Measurements from ENCODE around the gene PNMT. TPM values are rescaled to one million over a fixed set of nuclear protein-coding genes. Genes with fewer than 3 reads are reported as not detected.
A peak's percentile ranks its signal among the peaks of the same experiment; 100 is the strongest.

PNMT gene
- total and polyA plus RNA-seq, 5 donors from 2014 or later, result 1.2 TPM; not detected in 4

DNA sequence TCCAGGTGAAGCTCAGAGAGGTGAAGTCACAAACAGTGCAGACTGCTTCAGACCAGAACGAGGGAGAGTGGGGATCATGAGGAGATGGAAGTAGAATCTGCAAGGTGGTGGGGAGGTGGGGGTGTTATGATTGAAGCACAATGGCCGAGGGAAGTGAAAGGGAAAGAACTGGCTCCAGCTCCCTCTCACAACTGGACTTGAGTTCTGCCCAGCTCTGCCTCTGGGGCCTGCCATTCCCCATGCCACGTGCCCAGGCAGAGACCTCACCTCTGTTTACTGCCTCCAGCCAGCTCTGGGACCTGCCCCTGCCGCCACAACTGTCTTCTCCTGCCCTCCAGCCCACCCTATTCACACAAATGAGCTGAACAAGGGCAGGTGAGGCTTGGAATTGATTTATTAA lies 2.5 kb downstream of the PNMT start:
- Histone ChIP-seq H3K9me3 (ENCODE audit: control insufficient read depth in 2 of 2, low read length in 2 of 2) (no peaks in the 10 kb centered on the region), H3K27ac (ENCODE audit: insufficient read depth, low read length, poor library complexity, severe bottlenecking) (no peak overlapping the region), H3K27me3 (ENCODE audit: control insufficient read depth, insufficient read depth, low read length) (peaks cover 7% of the 10 kb centered on the region), H3K4me1 (ENCODE audit: control insufficient read depth, insufficient read depth, low read length, poor library complexity, severe bottlenecking) (peaks cover 29% of the 10 kb centered on the region), H3K36me3 (ENCODE audit: control insufficient read depth, insufficient read depth, low read length) (no peaks in the 10 kb centered on the region), H3K4me3 (ENCODE audit: low read depth, low read length) (no peak overlapping the region)
- peaks cover 30% of the 10 kb centered on the region for H3K27me3 Mint-ChIP-seq
- no peak for DNase-seq
- H3K27ac Mint-ChIP-seq, result no peak overlapping the region
- H3K36me3 Mint-ChIP-seq, result no peaks in the 10 kb centered on the region
- H3K9me3 Mint-ChIP-seq, result no peaks in the 10 kb centered on the region
- no peak overlapping the region for H3K4me3 Mint-ChIP-seq
- H3K4me1 Mint-ChIP-seq, result peaks cover 0 to 24% (median 11%) of the 10 kb centered on the region in 4 donors
- no peak for ATAC-seq (ENCODE audit: low read depth in 2 of 2)

DNA sequence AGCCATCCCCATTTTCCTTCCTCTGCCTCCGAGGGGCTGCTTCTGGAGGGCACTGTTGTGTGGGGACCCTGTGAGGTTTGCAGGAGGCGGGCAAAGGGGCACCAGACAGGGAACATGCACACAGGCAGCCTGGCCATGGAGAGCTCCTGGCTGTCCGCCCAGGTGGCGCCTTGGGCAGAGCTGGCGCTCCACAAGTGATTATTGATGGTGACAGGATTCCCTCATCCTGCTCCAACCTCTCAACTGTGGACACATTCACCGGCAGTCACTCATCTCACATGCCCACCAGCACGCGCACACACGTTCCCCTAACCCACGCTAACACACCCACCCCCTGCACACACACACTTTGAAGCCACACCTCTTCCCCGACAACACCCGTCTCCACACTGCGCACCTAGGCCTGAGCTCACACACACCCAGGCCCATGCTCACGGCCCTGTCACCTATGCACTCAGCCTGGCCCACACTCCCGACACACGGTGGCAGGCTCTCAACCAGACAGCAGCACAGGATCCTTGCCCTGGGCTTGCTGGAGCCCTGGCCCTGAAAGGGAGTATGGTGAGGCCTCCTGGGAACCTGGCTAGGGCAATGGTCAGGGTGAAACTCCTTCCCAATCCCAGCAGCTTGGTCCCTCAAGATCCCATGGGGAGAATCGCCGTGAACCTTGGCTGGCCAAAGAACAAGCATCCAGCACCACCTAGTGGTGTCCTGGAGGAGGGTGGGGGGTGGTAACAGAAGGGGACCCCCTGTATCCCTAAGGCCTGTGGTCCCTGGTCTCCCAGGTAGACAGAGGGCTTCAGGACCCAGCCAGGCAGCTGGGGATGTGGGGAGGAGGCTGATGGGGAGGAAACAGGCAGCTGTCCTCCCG lies 3.6 kb downstream of the PNMT start:
- H3K36me3 Mint-ChIP-seq, result no peaks in the 10 kb centered on the region
- H3K9me3 Mint-ChIP-seq, result no peaks in the 10 kb centered on the region
- no peak for ATAC-seq (ENCODE audit: low read depth in 2 of 2)
- DNase-seq, result peak in 1 of 3 donors; percentile 37
- Histone ChIP-seq H3K27ac (ENCODE audit: insufficient read depth, low read length, poor library complexity, severe bottlenecking) (no peak overlapping the region), H3K27me3 (ENCODE audit: control insufficient read depth, insufficient read depth, low read length) (peaks cover 5% of the 10 kb centered on the region), H3K4me3 (ENCODE audit: low read depth, low read length) (no peak overlapping the region), H3K4me1 (ENCODE audit: control insufficient read depth, insufficient read depth, low read length, poor library complexity, severe bottlenecking) (peaks cover 39% of the 10 kb centered on the region), H3K36me3 (ENCODE audit: control insufficient read depth, insufficient read depth, low read length) (no peaks in the 10 kb centered on the region), H3K9me3 (ENCODE audit: control insufficient read depth in 2 of 2, low read length in 2 of 2) (no peaks in the 10 kb centered on the region)
- no peak overlapping the region for H3K27ac Mint-ChIP-seq
- H3K4me1 Mint-ChIP-seq, result peaks cover 0 to 29% (median 15%) of the 10 kb centered on the region in 4 donors
- H3K27me3 Mint-ChIP-seq, result peaks cover 21% of the 10 kb centered on the region
- peak overlapping the region in 1 of 4 donors; percentile 29 for H3K4me3 Mint-ChIP-seq

DNA sequence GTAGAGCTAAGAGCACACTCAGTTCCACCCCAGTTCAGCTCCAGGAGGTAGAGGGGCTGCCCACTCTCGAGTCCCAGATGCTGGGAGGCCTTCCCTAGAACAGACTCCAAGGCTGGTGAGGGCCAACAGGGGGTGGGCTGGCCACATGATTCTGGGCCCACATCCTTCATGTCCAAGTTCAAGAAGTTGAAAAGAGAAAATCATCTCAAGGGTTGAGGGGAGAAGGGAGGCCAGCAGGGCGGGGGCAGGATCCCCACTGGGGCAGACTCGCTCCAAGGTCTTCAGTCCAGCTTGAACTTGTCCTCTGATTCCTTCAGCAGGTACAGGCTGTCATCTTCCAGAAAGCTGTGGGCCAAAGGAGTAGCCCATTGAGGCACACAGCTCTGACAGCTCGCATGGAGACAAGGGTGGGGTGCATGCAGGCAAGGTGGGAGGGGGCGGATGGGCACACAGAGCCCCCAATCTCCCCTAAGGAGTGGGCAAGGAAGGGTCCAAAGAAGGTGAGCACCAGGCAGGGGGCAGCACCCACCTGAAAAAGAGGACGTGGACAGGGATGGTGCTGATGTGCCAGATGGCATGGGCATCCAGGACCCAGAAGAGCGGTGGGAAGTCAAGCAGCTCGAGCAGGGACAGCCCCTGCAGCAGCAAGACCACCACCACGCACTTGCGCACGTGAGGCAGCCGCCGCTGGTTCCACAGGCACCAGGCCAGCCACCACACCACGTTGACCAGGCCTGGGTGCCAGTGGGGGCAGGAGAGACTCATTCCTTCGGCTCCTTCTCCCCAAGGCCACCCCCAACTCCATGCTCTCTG lies 4.5 kb downstream of the PNMT start:
- Mint-ChIP-seq H3K4me1 (peaks cover 0 to 35% (median 14%) of the 10 kb centered on the region in 4 donors), H3K36me3 (no peaks in the 10 kb centered on the region), H3K9me3 (no peaks in the 10 kb centered on the region), H3K27ac (peak overlapping the region in 1 of 3 donors; percentile 90), H3K4me3 (no peak overlapping the region), H3K27me3 (peaks cover 17% of the 10 kb centered on the region)
- H3K36me3 ChIP-seq (ENCODE audit: control insufficient read depth, insufficient read depth, low read length), result no peaks in the 10 kb centered on the region
- DNase-seq, result no peak
- no peak for ATAC-seq (ENCODE audit: low read depth in 2 of 2)
- peaks cover 32% of the 10 kb centered on the region for H3K4me1 ChIP-seq (ENCODE audit: control insufficient read depth, insufficient read depth, low read length, poor library complexity, severe bottlenecking)
- no peak overlapping the region for H3K27ac ChIP-seq (ENCODE audit: insufficient read depth, low read length, poor library complexity, severe bottlenecking)
- no peaks in the 10 kb centered on the region for H3K9me3 ChIP-seq (ENCODE audit: control insufficient read depth in 2 of 2, low read length in 2 of 2)
- H3K27me3 ChIP-seq (ENCODE audit: control insufficient read depth, insufficient read depth, low read length), result peaks cover 2% of the 10 kb centered on the region
- H3K4me3 ChIP-seq (ENCODE audit: low read depth, low read length), result no peak overlapping the region

DNA sequence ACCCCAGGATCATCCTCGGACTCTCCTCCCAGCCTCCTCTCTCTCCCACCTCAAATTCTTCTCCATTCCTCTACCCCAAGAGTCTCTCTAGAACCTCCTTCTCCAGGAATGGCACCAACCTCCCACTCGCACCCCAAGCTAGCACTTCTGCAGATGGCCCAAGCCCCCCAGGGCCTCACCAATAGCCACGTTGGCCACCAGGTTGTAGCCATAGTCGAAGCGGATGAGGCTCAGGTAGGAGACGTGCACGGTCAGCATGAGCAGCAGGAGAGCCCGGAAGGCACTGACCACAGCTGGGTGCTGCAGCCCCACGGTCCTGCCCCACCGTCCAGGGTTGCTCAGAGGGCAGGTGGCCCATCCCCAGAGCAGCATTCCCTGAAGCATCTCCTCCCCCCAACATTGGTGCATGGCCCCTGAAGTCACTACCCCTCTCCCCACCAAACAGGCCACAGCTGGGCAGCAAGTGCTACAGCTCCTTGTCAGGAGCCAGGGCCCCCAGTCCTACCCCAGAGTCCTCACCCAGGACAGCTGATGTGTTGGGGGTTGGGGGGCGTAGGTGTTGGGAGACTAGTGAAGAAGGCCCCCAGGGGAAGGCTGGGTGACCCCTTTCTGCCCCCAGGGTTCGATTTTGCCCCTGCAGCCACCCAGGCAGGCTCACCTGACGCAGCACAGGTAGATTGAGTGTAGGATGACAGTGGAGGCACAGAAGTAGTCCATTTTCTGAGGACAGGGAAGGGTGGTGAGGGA lies 5.3 kb downstream of the PNMT start:
- H3K9me3 ChIP-seq (ENCODE audit: control insufficient read depth in 2 of 2, low read length in 2 of 2), result no peaks in the 10 kb centered on the region
- H3K27ac Mint-ChIP-seq, result no peak overlapping the region
- H3K9me3 Mint-ChIP-seq, result no peaks in the 10 kb centered on the region
- DNase-seq (no peak), ATAC-seq (ENCODE audit: low read depth in 2 of 2) (no peak)
- peak overlapping the region in 1 of 4 donors; percentile 21 for H3K4me3 Mint-ChIP-seq
- no peaks in the 10 kb centered on the region for H3K36me3 Mint-ChIP-seq
- peaks cover 0 to 39% (median 16%) of the 10 kb centered on the region in 4 donors for H3K4me1 Mint-ChIP-seq
- no peaks in the 10 kb centered on the region for H3K36me3 ChIP-seq (ENCODE audit: control insufficient read depth, insufficient read depth, low read length)
- H3K27me3 ChIP-seq (ENCODE audit: control insufficient read depth, insufficient read depth, low read length), result peaks cover 2% of the 10 kb centered on the region
- H3K4me1 ChIP-seq (ENCODE audit: control insufficient read depth, insufficient read depth, low read length, poor library complexity, severe bottlenecking), result peaks cover 25% of the 10 kb centered on the region
- H3K27ac ChIP-seq (ENCODE audit: insufficient read depth, low read length, poor library complexity, severe bottlenecking), result no peak overlapping the region
- no peak overlapping the region for H3K4me3 ChIP-seq (ENCODE audit: low read depth, low read length)
- peaks cover 14% of the 10 kb centered on the region for H3K27me3 Mint-ChIP-seq

DNA sequence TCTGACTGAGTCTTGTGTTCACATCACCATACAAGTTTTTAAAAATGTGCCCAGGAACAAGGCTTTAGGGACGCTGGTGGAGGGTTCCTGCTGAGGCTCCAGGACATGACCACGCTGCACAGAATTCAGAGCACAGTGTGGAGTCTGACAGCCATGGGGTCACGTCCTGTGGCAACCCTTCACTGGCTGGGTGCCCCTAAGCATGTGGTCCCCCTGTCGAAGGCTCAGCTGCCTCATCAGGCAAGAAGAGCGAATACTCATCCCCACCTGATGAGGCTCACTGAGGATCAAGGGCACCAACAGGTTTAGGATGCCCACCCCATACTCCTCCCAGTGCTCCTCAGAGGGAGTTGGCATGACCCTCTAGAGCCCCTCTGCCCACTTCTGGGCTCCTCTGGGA lies 5.9 kb downstream of the PNMT start:
- Histone ChIP-seq H3K36me3 (ENCODE audit: control insufficient read depth, insufficient read depth, low read length) (no peaks in the 10 kb centered on the region), H3K4me3 (ENCODE audit: low read depth, low read length) (no peak overlapping the region), H3K27ac (ENCODE audit: insufficient read depth, low read length, poor library complexity, severe bottlenecking) (no peak overlapping the region), H3K4me1 (ENCODE audit: control insufficient read depth, insufficient read depth, low read length, poor library complexity, severe bottlenecking) (peaks cover 28% of the 10 kb centered on the region), H3K27me3 (ENCODE audit: control insufficient read depth, insufficient read depth, low read length) (no peaks in the 10 kb centered on the region), H3K9me3 (ENCODE audit: control insufficient read depth in 2 of 2, low read length in 2 of 2) (no peaks in the 10 kb centered on the region)
- Mint-ChIP-seq H3K4me3 (no peak overlapping the region), H3K9me3 (no peaks in the 10 kb centered on the region), H3K4me1 (peaks cover under 1 to 43% (median 17%) of the 10 kb centered on the region in 4 donors), H3K27ac (no peak overlapping the region), H3K36me3 (no peaks in the 10 kb centered on the region), H3K27me3 (peaks cover 7% of the 10 kb centered on the region)
- no peak for ATAC-seq (ENCODE audit: low read depth in 2 of 2)
- no peak for DNase-seq

DNA sequence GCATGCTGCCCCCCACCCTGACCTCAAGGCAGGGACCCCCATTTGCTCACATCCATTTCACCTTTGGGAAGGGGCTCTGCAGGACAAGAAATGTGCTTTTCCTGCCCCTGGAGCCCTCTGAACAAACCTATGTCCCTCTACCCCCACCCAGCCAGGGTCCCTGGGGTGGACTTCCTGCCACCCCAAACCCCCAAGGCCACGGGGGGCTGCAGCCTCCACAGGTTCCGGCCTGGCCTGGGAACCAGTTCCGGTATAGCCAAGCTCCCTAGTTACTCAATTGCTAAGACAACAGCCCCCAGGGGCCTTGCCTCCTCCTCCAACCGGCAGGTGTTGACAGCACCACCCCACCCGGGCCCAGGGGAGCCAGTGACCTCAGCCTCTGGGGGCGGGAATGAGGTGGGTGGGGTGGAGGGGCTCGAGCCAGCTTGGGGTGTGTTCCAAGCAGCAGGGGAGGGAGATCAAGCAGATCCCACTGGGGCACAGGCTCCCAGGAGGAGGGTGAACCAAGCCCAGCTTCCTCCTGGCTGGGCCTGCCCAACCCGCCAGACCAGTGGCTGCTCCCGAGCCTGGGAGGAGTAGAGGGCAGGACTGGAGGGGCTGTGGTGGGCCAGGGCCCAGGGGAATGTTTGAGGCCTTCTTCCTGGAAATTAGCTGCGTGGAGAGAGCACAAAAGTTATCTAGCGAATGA lies 6.6 kb downstream of the PNMT start:
- H3K9me3 ChIP-seq (ENCODE audit: control insufficient read depth in 2 of 2, low read length in 2 of 2), result no peaks in the 10 kb centered on the region
- H3K36me3 ChIP-seq (ENCODE audit: control insufficient read depth, insufficient read depth, low read length), result no peaks in the 10 kb centered on the region
- H3K4me1 Mint-ChIP-seq, result peaks cover 7 to 46% (median 24%) of the 10 kb centered on the region in 4 donors
- no peak for ATAC-seq (ENCODE audit: low read depth in 2 of 2)
- peak overlapping the region in 2 of 3 donors; percentile 52 to 91 for H3K27ac Mint-ChIP-seq
- peak overlapping the region in 2 of 4 donors; percentile 41 to 46 for H3K4me3 Mint-ChIP-seq
- H3K27me3 Mint-ChIP-seq, result peaks cover 6% of the 10 kb centered on the region
- no peak for DNase-seq
- no peaks in the 10 kb centered on the region for H3K9me3 Mint-ChIP-seq
- no peak overlapping the region for H3K27ac ChIP-seq (ENCODE audit: insufficient read depth, low read length, poor library complexity, severe bottlenecking)
- peaks cover 4% of the 10 kb centered on the region for H3K36me3 Mint-ChIP-seq
- H3K4me3 ChIP-seq (ENCODE audit: low read depth, low read length), result no peak overlapping the region
- H3K4me1 ChIP-seq (ENCODE audit: control insufficient read depth, insufficient read depth, low read length, poor library complexity, severe bottlenecking), result peaks cover 34% of the 10 kb centered on the region
- H3K27me3 ChIP-seq (ENCODE audit: control insufficient read depth, insufficient read depth, low read length), result no peaks in the 10 kb centered on the region
